Gastrocnemius medialis (tissue), 4 donors: ENCODE data around the gene GTPBP6. TPM values are rescaled to one million over a fixed set of nuclear protein-coding genes. Genes with fewer than 3 reads are reported as not detected.

ENCODE experiments used
- ATAC-seq, 2 donors: fragments of 150-250 bp; one replicate each; pipeline ENCODE4 v1.9.1; 2016
- DNase-seq, 2 donors: peaks; one replicate each; pipeline ENCODE4 v3.0.0-alpha.2; 2019
- H3K27ac ChIP-seq, 4 donors: fragments of 200-600 bp; sonication (generic); 1 replicate in 1 of 4; 2 replicates in 3 of 4; pipeline ENCODE4 v1.5.1; 2016 to 2018; ENCODE audit warnings: mild to moderate bottlenecking in 2 of 4, moderate library complexity in 1 of 4
- H3K27me3 ChIP-seq, 3 donors: fragments of 200-600 bp; sonication (generic) in 2 of 3; 1 replicate in 1 of 3; 2 replicates in 2 of 3; pipeline versions ENCODE4 v1.5.1 to v1.6.0; 2016 to 2019; ENCODE audit warnings: mild to moderate bottlenecking in 1 of 3, moderate library complexity in 1 of 3
- H3K36me3 ChIP-seq, 2 donors: fragments of 200-600 bp; sonication (generic) in 1 of 2; one replicate each; pipeline ENCODE4 v1.5.1; 2017 to 2018
- H3K4me1 ChIP-seq, 2 donors: fragments of 200-600 bp; sonication (generic) in 1 of 2; one replicate each; pipeline ENCODE4 v1.5.1; 2016 to 2017; ENCODE audit warnings: mild to moderate bottlenecking in 2 of 2
- H3K4me3 ChIP-seq, 4 donors: fragments of 200-600 bp; sonication (generic) in 3 of 4; 1 replicate in 1 of 4; 2 replicates in 3 of 4; pipeline ENCODE4 v1.5.1; 2016 to 2019; ENCODE audit warnings: mild to moderate bottlenecking in 2 of 4
- H3K9me3 ChIP-seq, 3 donors: fragments of 200-600 bp; sonication (generic) in 2 of 3; 1 replicate in 1 of 3; 2 replicates in 2 of 3; pipeline ENCODE4 v1.5.1; 2016 to 2019
- CTCF ChIP-seq, 5 experiments: fragments of 450-650 bp in 3 of 5; fragments of 200-600 bp in 2 of 5; sonication (generic) in 2 of 5; IDR thresholded peaks in 4 of 5; conservative IDR thresholded peaks in 1 of 5; 1 replicate in 4 of 5; 2 replicates in 1 of 5; pipeline ENCODE4 v1.5.1; 2016 to 2019; ENCODE audit warnings: antibody characterized with exemption in 5 of 5, mild to moderate bottlenecking in 3 of 5, moderate library complexity in 3 of 5
- POLR2A ChIP-seq, 2 donors: fragments of 450-650 bp; IDR thresholded peaks; one replicate each; pipeline ENCODE4 v1.6.1; 2017; ENCODE audit warnings: antibody characterized with exemption in 2 of 2, mild to moderate bottlenecking in 2 of 2, moderate library complexity in 2 of 2
- in situ Hi-C, 4 donors: fragments of 200-750 bp; cut with MboI; loops; one replicate each; pipeline versions ENCODE4 v1.15.0 to v1.8.0; 2017; ENCODE audit warnings: low sequenced_read_pairs in 4 of 4
- intact Hi-C: fragments of 100-400 bp; cut with DNase I; formaldehyde crosslinking; loops from one replicate; pipeline ENCODE4 v1.15.1; 2023; ENCODE audit warnings: low total_unique reads
- total RNA-seq, 4 donors: library from RNA; depleted of rRNA; stranded (reverse); fragments of >200 nt; gene quantifications; one replicate each; pipeline versions ENCODE4 v1.1.0 to v1.2.3, GENCODE V29; 2016

GTPBP6 gene
- total RNA-seq, 4 donors from 2014 or later: 40.1 to 79.4 (median 46.9) TPM

DNA sequence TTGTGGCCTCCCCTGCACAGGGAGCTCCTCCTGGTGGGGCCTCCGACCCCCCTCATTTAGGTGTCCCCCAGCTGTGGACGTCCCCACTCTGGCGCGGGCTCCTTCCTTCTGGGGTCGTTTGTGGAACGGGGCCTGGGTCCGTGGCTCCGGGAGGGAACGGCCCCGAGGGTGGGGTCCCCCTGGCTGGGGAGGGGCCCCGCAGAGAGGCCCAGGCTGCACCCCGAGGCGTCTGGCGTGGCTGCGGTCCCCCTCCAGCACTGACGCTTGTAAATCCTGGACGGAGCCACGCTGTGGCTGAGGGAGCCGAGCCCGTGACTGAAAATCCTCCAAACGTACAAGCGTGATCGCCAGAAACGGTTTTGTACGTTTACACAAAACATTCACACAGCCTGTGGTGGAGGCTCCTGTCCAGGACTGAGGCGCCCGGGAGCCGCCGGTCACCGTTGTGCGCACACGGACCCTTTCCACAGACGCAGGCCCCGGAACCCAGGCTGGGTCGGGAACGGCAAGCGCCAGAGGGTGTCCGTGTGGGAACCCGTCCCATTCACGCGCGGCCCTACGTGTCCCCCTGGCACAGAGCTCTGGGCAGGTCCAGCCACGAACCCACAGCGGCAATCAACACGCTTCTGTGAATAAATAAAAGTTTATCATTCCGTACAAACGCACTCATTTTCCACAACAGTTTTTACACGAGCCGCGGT, 15.2 kb upstream of the GTPBP6 start:
- Histone ChIP-seq H3K4me1 (peaks cover 0 to 4% of the 10 kb centered on the region in 2 donors), H3K27me3 (no peaks in the 10 kb centered on the region), H3K9me3 (no peaks in the 10 kb centered on the region), H3K4me3 (no peak overlapping the region), H3K36me3 (peaks cover 5 to 32% of the 10 kb centered on the region in 2 donors), H3K27ac (no peak overlapping the region)
- ATAC-seq (no peak), DNase-seq (no peak)
- no peak for TF ChIP-seq CTCF (IDR thresholded peaks at IDR 0.05 in 4 of 5, conservative IDR thresholded peaks at IDR 0.05 in 1 of 5)
- no peak for TF ChIP-seq POLR2A (IDR thresholded peaks at IDR 0.05)
- in situ Hi-C loops: no loop called here
- intact Hi-C loops: no loop called here

GRCh38 chrX:332916-333610, 14.5 kb upstream of the GTPBP6 start:
- TF ChIP-seq CTCF (IDR thresholded peaks at IDR 0.05 in 4 of 5, conservative IDR thresholded peaks at IDR 0.05 in 1 of 5) (no peak), POLR2A (IDR thresholded peaks at IDR 0.05) (no peak)
- DNase-seq (no peak), ATAC-seq (no peak)
- peaks cover 0 to 4% of the 10 kb centered on the region in 2 donors for H3K4me1 ChIP-seq
- H3K36me3 ChIP-seq: peaks cover 5 to 26% of the 10 kb centered on the region in 2 donors
- H3K27ac ChIP-seq: no peak overlapping the region
- in situ Hi-C loops: no loop called here
- intact Hi-C loops: no loop called here
- no peaks in the 10 kb centered on the region for H3K27me3 ChIP-seq
- no peak overlapping the region for H3K4me3 ChIP-seq
- no peaks in the 10 kb centered on the region for H3K9me3 ChIP-seq

DNA sequence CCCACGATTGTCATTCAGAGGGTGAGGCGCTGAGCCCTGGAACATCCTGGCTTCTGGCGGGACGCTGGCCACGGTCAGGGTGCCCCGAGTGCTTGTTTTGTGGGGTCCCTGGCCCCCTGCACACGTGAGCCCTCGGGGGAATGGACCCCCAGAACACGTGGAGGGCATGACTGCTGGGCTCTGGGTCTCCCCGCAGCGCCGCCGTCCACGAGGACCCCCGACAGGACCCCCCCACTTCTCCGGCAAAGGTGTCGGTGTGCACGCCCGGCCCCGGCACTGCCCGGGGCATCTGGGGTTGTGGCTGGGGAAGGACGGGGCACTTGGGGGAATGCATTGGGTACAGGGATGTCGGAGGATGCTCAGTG, 13.9 kb upstream of the GTPBP6 start:
- H3K9me3 ChIP-seq: no peaks in the 10 kb centered on the region
- no peaks in the 10 kb centered on the region for H3K27me3 ChIP-seq
- H3K4me3 ChIP-seq: no peak overlapping the region
- no peak overlapping the region for H3K27ac ChIP-seq
- H3K4me1 ChIP-seq: peaks cover 0 to 4% of the 10 kb centered on the region in 2 donors
- peaks cover 5 to 20% of the 10 kb centered on the region in 2 donors for H3K36me3 ChIP-seq
- intact Hi-C loops: no loop called here
- in situ Hi-C loops: no loop called here
- no peak for TF ChIP-seq CTCF (IDR thresholded peaks at IDR 0.05 in 4 of 5, conservative IDR thresholded peaks at IDR 0.05 in 1 of 5)
- no peak for TF ChIP-seq POLR2A (IDR thresholded peaks at IDR 0.05)
- DNase-seq (no peak), ATAC-seq (no peak)

- peak overlapping the region in 1 of 4 donors; percentile 11 for H3K4me3 ChIP-seq
- peak in 1 of 2 donors; percentile 17 for ATAC-seq
- H3K36me3 ChIP-seq: peaks cover 5 to 17% of the 10 kb centered on the region in 2 donors
- in situ Hi-C loops (no loop called here), intact Hi-C loops (no loop called here)
- TF ChIP-seq CTCF (IDR thresholded peaks at IDR 0.05 in 4 of 5, conservative IDR thresholded peaks at IDR 0.05 in 1 of 5) (no peak), POLR2A (IDR thresholded peaks at IDR 0.05) (no peak)
- no peak for DNase-seq
- peaks cover 0 to 4% of the 10 kb centered on the region in 2 donors for H3K4me1 ChIP-seq
- H3K27me3 ChIP-seq: no peaks in the 10 kb centered on the region
- H3K9me3 ChIP-seq: no peaks in the 10 kb centered on the region
- no peak overlapping the region for H3K27ac ChIP-seq
These were observed 13.4 kb upstream of the GTPBP6 start for GRCh38 chrX:331825-332495.
